ENCODE results near the gene TMEM116.

Gene TMEM116

DNA sequence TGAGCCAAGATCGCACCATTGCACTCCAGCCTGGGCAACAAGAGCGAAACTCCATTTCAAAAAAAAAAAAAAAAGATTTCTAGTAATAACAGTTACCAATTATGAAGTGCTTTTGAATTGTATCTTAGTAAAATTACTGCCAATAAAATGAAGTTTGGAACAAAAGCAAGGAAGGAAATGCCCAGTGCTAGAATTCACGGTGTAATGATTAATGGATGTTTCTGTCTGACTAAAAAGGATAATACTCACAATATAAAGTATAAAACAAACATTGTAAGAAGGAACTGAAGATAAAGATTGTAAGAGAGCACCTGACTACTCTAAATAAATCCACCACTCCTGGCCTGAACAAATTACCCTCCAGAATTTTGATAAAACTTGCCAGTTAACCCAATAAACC, 4.0 kb downstream of the TMEM116 start:
- Histone ChIP-seq H3K4me2 (ENCODE audit: low read depth, low read length, poor library complexity, severe bottlenecking) (no peak overlapping the region), H3F3A (ENCODE audit: low read depth) (no peaks in the 10 kb centered on the region), H3K79me2 (ENCODE audit: insufficient read depth, low read length) (peaks cover 23% of the 10 kb centered on the region), H3K27me3 (ENCODE audit: insufficient read depth, low read length, poor library complexity, severe bottlenecking) (peaks cover 15% of the 10 kb centered on the region), H2AFZ (ENCODE audit: low read length) (no peak overlapping the region), H3K9me2 (replicated peaks; ENCODE audit: low read depth, low read length) (no peaks in the 10 kb centered on the region), H3K36me3 (ENCODE audit: insufficient read depth, low read length) (no peaks in the 10 kb centered on the region), H3K4me1 (ENCODE audit: insufficient read depth, low read length, poor library complexity, severe bottlenecking) (peaks cover 9% of the 10 kb centered on the region), H3K9me3 (ENCODE audit: insufficient read depth, low read depth, low read length) (no peaks in the 10 kb centered on the region), H3K9ac (ENCODE audit: low read depth, low read length, poor library complexity, severe bottlenecking) (no peak overlapping the region), H4K20me1 (ENCODE audit: insufficient read depth, low read length, poor library complexity, severe bottlenecking) (no peaks in the 10 kb centered on the region), H3K4me3 (ENCODE audit: low read length, poor library complexity, severe bottlenecking) (no peak overlapping the region)
- TF ChIP-seq EZH2phosphoT487 (IDR thresholded peaks at IDR 0.05; ENCODE audit: borderline replicate concordance), result no peak
- TF ChIP-seq, protein P1, sequence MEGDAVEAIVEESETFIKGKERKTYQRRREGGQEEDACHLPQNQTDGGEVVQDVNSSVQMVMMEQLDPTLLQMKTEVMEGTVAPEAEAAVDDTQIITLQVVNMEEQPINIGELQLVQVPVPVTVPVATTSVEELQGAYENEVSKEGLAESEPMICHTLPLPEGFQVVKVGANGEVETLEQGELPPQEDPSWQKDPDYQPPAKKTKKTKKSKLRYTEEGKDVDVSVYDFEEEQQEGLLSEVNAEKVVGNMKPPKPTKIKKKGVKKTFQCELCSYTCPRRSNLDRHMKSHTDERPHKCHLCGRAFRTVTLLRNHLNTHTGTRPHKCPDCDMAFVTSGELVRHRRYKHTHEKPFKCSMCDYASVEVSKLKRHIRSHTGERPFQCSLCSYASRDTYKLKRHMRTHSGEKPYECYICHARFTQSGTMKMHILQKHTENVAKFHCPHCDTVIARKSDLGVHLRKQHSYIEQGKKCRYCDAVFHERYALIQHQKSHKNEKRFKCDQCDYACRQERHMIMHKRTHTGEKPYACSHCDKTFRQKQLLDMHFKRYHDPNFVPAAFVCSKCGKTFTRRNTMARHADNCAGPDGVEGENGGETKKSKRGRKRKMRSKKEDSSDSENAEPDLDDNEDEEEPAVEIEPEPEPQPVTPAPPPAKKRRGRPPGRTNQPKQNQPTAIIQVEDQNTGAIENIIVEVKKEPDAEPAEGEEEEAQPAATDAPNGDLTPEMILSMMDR (conservative IDR thresholded peaks at IDR 0.05; ENCODE audit: low read length), result no peak

DNA sequence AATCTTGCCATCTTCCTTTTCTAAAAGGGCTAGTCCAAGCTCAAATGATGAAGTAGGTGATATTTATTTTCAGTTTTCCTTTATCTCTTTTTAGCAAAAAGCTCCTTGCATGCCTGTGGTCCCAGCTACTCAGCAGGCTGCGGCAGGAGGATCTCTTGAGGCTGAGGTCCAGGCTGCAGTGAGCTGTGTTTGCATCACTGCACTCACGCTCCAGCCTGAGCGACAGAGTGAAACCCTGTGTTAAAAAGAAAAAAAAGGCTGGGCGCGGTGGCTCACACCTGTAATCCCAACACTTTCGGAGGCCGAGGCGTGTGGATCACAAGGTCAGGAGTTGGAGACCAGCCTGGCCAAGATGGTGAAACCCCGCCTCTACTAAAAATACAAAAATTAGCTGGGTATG, 5.0 kb downstream of the TMEM116 start:
- H3K79me2 ChIP-seq (ENCODE audit: insufficient read depth, low read length), result peaks cover 17% of the 10 kb centered on the region
- no peaks in the 10 kb centered on the region for H3F3A ChIP-seq (ENCODE audit: low read depth)
- no peak overlapping the region for H2AFZ ChIP-seq (ENCODE audit: low read length)
- H3K36me3 ChIP-seq (ENCODE audit: insufficient read depth, low read length), result no peaks in the 10 kb centered on the region
- no peak for TF ChIP-seq EZH2phosphoT487 (IDR thresholded peaks at IDR 0.05; ENCODE audit: borderline replicate concordance)
- TF ChIP-seq, protein P1 (conservative IDR thresholded peaks at IDR 0.05; ENCODE audit: low read length), result no peak
- peaks cover 9% of the 10 kb centered on the region for H3K4me1 ChIP-seq (ENCODE audit: insufficient read depth, low read length, poor library complexity, severe bottlenecking)
- no peaks in the 10 kb centered on the region for H3K9me3 ChIP-seq (ENCODE audit: insufficient read depth, low read depth, low read length)
- no peaks in the 10 kb centered on the region for H4K20me1 ChIP-seq (ENCODE audit: insufficient read depth, low read length, poor library complexity, severe bottlenecking)
- H3K27me3 ChIP-seq (ENCODE audit: insufficient read depth, low read length, poor library complexity, severe bottlenecking), result peaks cover 15% of the 10 kb centered on the region
- H3K9me2 ChIP-seq (replicated peaks; ENCODE audit: low read depth, low read length), result no peaks in the 10 kb centered on the region
- H3K4me2 ChIP-seq (ENCODE audit: low read depth, low read length, poor library complexity, severe bottlenecking), result no peak overlapping the region
- H3K4me3 ChIP-seq (ENCODE audit: low read length, poor library complexity, severe bottlenecking), result no peak overlapping the region
- H3K9ac ChIP-seq (ENCODE audit: low read depth, low read length, poor library complexity, severe bottlenecking), result no peak overlapping the region

DNA sequence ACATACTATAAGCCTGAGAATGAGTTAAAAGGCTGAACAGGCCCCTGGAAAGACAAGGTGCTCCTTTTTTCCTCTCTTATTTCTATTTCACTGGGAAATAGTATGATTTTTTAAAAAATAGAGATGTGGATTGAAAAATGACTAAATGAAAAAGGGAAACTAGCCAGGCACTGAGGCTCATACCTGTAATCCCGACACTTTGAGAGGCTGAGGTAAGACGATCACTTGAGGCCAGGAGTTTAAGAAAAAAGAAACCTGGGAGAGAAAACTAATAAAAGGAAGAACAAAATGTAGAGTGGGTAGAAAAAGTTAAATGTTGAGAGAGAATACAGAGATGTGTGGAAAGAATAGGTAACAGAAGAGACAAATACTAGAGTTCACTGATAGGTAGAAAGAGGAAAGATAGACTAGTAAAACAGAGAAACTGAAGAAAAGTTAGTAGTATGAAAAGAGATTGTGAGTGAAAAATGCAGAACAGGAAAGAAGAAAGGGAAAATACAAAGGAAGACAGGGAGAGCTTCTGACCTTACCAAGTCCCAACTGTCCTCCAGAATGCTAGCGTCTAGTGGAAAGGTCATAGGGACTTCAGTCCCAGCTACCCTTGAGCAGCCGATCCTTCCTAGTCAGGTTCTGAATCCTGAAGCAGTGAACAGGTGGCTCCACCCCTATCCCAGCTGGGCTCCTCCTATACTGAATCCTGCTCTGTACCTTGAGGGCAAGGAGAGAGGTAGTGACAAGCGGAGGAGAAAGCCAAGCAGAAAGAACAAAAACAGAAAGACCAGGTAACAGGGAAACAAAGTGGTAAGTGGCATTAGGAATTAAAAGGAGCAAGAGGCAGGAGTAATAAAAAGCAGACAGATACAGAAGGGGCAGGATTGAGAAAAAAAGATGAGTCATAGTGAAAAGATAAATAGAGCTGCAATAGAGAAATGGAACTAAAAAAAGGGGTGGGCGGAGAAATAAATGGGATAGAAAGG, 7.3 kb downstream of the TMEM116 start:
- Histone ChIP-seq H3K4me3 (ENCODE audit: low read length, poor library complexity, severe bottlenecking) (no peak overlapping the region), H2AFZ (ENCODE audit: low read length) (no peak overlapping the region), H3K9ac (ENCODE audit: low read depth, low read length, poor library complexity, severe bottlenecking) (no peak overlapping the region)

More for the DNA sequence above, 7.3 kb downstream of the TMEM116 start:
- no peaks in the 10 kb centered on the region for H3K9me3 ChIP-seq (ENCODE audit: insufficient read depth, low read depth, low read length)
- H3F3A ChIP-seq (ENCODE audit: low read depth), result no peaks in the 10 kb centered on the region
- H3K36me3 ChIP-seq (ENCODE audit: insufficient read depth, low read length), result no peaks in the 10 kb centered on the region
- H3K4me1 ChIP-seq (ENCODE audit: insufficient read depth, low read length, poor library complexity, severe bottlenecking), result peaks cover 18% of the 10 kb centered on the region
- H3K27me3 ChIP-seq (ENCODE audit: insufficient read depth, low read length, poor library complexity, severe bottlenecking), result peaks cover 22% of the 10 kb centered on the region
- no peaks in the 10 kb centered on the region for H3K9me2 ChIP-seq (replicated peaks; ENCODE audit: low read depth, low read length)
- no peaks in the 10 kb centered on the region for H3K79me2 ChIP-seq (ENCODE audit: insufficient read depth, low read length)
- no peaks in the 10 kb centered on the region for H4K20me1 ChIP-seq (ENCODE audit: insufficient read depth, low read length, poor library complexity, severe bottlenecking)
- no peak overlapping the region for H3K4me2 ChIP-seq (ENCODE audit: low read depth, low read length, poor library complexity, severe bottlenecking)
- TF ChIP-seq, protein P1 (conservative IDR thresholded peaks at IDR 0.05; ENCODE audit: low read length), result no peak
- no peak for TF ChIP-seq EZH2phosphoT487 (IDR thresholded peaks at IDR 0.05; ENCODE audit: borderline replicate concordance)
